Muscle layer of duodenum (tissue), 2 donors: ENCODE measurements around the gene TAAR5.
"Not testable (repeated sequence)": the region's sequence is repeated elsewhere in the genome, so short reads cannot be mapped to it uniquely, and the experiment has no call there.

Source experiments
- H3K27ac ChIP-seq: one replicate; pipeline ENCODE4 v1.7.0; 2013; ENCODE audit warnings: mild to moderate bottlenecking, low read length
- H3K27me3 ChIP-seq: one replicate; pipeline ENCODE4 v1.7.0; 2013; ENCODE audit warnings: low read depth, mild to moderate bottlenecking, control low read depth, low read length
- H3K36me3 ChIP-seq, 2 donors: one replicate each; pipeline ENCODE4 v1.7.0; 2013; ENCODE audit warnings: low read length in 2 of 2, control low read depth in 1 of 2, mild to moderate bottlenecking in 1 of 2; ENCODE audit not compliant: insufficient read depth in 2 of 2, control insufficient read depth in 1 of 2
- H3K4me1 ChIP-seq, 2 donors: one replicate each; pipeline ENCODE4 v1.7.0; 2013; ENCODE audit warnings: low read length in 2 of 2, mild to moderate bottlenecking in 2 of 2, control low read depth in 1 of 2, moderate library complexity in 1 of 2; ENCODE audit not compliant: insufficient read depth in 2 of 2, control insufficient read depth in 1 of 2
- H3K4me3 ChIP-seq, 2 donors: one replicate each; pipeline ENCODE4 v1.7.0; 2013; ENCODE audit warnings: low read length in 2 of 2, low read depth in 1 of 2, mild to moderate bottlenecking in 1 of 2
- H3K9me3 ChIP-seq, 2 donors: one replicate each; pipeline ENCODE4 v1.7.0; 2013; ENCODE audit warnings: low read length in 2 of 2, control low read depth in 1 of 2, mild to moderate bottlenecking in 1 of 2; ENCODE audit not compliant: control insufficient read depth in 1 of 2
- donor health status: healthy.

Gene TAAR5

DNA sequence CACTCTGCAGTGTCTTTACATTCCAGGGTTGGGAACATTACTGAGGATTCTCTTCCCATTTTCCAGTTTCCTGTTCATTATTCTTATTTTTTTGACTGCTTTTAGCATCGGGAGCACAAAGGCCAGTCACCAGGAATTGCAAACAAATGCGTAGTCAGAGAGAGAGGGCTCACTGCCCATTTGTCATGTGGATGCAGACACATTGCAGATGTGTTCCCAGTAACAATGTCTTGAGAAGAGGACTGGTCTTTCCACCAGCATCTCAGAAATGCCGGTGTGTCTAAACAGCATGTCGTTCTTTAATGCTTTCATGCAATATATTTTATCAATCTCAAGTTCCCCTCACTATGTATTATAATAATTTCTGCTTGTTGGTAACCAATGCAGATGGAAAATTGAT, 20.4 kb downstream of the TAAR5 start:
- Histone ChIP-seq H3K4me3 (no peak overlapping the region), H3K27ac (no peak overlapping the region), H3K9me3 (no peaks in the 10 kb centered on the region), H3K27me3 (no peaks in the 10 kb centered on the region), H3K36me3 (no peaks in the 10 kb centered on the region), H3K4me1 (no peaks in the 10 kb centered on the region)

- Histone ChIP-seq H3K4me1 (no peaks in the 10 kb centered on the region), H3K36me3 (no peaks in the 10 kb centered on the region), H3K27me3 (no peaks in the 10 kb centered on the region), H3K4me3 (no peak overlapping the region), H3K9me3 (no peaks in the 10 kb centered on the region), H3K27ac (no peak overlapping the region)
Measured at GRCh38 chr6:132568611-132569010, 20.9 kb downstream of the TAAR5 start.

DNA sequence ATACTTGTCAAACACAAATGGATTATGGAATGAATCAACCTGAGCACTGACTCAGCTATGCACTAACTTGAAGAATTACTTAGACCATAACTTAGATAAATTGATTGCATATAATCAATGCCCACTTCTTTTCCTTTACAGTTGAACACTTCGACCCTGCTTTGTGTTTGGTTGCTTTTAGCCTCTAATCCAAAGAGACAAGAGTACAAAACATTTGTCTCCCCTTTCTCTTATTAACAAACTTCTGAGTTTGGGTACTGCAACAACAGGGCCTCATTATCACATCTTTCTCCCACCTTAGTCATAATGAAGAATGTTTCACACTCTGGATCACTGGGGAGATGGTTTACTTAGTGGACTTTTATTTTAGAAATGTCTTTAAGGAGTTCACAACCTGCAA, 22.0 kb downstream of the TAAR5 start:
- Histone ChIP-seq H3K27ac (no peak overlapping the region), H3K4me1 (no peaks in the 10 kb centered on the region), H3K36me3 (no peaks in the 10 kb centered on the region), H3K9me3 (no peaks in the 10 kb centered on the region), H3K4me3 (no peak overlapping the region), H3K27me3 (no peaks in the 10 kb centered on the region)

DNA sequence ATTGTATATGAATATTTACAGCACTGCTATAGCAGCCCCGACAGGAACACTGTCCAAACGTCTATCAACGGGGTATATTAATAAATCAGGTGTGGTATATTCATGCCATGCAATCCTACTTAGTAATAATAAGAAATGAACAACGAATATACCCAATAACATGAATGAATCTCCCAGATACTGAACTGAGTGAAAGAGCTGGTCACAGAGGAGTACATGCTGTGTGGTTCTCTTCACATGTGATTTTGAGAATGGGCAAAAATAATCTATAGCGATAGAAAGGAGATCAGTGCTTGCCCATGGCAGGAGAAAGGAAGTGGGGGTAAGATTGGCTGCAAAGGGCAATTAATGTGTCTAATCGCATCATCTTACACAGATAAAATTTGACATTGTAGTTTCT, 23.1 kb downstream of the TAAR5 start:
- Histone ChIP-seq H3K27ac (no peak overlapping the region), H3K36me3 (no peaks in the 10 kb centered on the region), H3K4me3 (no peak overlapping the region), H3K27me3 (no peaks in the 10 kb centered on the region), H3K9me3 (no peaks in the 10 kb centered on the region), H3K4me1 (no peaks in the 10 kb centered on the region)

- not testable (repeated sequence) for H3K27me3 ChIP-seq, H3K4me1 ChIP-seq, H3K9me3 ChIP-seq, H3K27ac ChIP-seq, H3K4me3 ChIP-seq, H3K36me3 ChIP-seq
Measured at GRCh38 chr6:132560087-132560486, 29.5 kb downstream of the TAAR5 start.

GRCh38 chr6:132552372-132552771, 37.2 kb downstream of the TAAR5 start, which contains the start of gene TAAR8:
TAAR8 (plus strand) TSS chr6:132552672; CDS start chr6:132552693, 21 bp downstream.
- no peaks in the 10 kb centered on the region for H3K9me3 ChIP-seq
- no peaks in the 10 kb centered on the region for H3K4me1 ChIP-seq
- H3K27ac ChIP-seq: no peak within 1 kb of the TSS
- H3K36me3 ChIP-seq: no peaks in the 10 kb centered on the region
- H3K4me3 ChIP-seq: no peak within 1 kb of the TSS
- H3K27me3 ChIP-seq: no peaks in the 10 kb centered on the region

DNA sequence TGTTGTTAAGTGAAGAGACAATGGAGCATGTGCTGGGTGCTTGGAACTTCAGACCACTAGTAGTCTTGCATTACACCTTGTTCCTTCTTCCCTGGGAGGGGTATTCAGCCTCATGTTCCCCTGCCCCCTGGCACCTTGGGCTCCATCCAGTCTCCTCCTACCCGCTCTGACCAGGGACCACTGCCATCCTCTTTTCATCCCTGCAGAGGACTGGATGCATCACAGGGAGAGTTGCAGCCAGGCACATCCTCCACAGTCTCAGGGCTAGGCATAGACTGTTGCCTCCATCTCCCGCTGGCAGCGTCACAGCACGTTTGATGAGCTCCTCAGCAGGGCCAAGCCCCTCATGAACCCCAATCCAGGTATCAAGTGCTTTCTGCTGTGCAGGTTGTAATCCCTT, 38.3 kb downstream of the TAAR5 start:
- Histone ChIP-seq H3K27ac (no peak overlapping the region), H3K27me3 (no peaks in the 10 kb centered on the region), H3K9me3 (no peaks in the 10 kb centered on the region), H3K4me3 (no peak overlapping the region), H3K4me1 (no peaks in the 10 kb centered on the region), H3K36me3 (no peaks in the 10 kb centered on the region)

DNA sequence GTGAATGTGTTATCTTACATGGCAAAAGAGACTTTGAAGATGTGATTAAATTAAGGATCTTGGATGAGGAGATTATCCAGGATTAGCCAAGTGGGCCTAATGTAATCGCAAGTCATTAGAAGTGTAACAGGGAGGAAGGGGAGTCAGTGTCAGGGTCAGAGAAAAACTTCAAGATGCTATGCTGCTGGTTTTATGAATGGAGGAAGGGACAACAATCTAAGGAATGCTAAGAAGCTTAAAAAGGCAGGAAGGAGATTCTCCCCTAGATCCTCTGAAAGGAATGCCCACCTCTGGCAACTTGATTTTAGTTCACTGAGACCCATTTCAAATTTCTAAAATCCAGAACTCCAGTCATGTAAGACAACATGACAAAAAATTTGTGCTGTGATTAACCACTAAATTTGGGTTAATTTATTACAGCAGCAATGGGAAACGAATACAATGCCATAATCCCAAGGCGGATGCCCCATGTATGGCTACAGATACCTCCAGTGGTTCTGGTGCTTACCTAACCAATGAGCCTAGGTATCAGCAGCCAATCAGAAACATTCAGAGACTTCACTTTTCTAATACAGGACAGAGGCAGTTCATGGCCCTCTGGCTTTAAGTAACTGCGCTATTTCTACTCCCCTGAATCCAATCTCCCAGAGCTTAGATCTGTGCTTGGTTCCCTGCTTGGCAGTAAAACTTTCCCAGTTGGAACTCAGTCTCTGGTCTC, 40.6 kb downstream of the TAAR5 start:
- Histone ChIP-seq H3K9me3 (no peaks in the 10 kb centered on the region), H3K27ac (no peak overlapping the region), H3K27me3 (no peaks in the 10 kb centered on the region), H3K4me1 (no peaks in the 10 kb centered on the region), H3K4me3 (no peak overlapping the region), H3K36me3 (no peaks in the 10 kb centered on the region)

GRCh38 chr6:132544826-132545225, 44.7 kb downstream of the TAAR5 start:
- Histone ChIP-seq H3K9me3 (no peaks in the 10 kb centered on the region), H3K4me3 (no peak overlapping the region), H3K27me3 (no peaks in the 10 kb centered on the region), H3K36me3 (no peaks in the 10 kb centered on the region), H3K4me1 (no peaks in the 10 kb centered on the region), H3K27ac (no peak overlapping the region)
